Measurements from ENCODE around the gene ICE2.

ICE2 gene

DNA sequence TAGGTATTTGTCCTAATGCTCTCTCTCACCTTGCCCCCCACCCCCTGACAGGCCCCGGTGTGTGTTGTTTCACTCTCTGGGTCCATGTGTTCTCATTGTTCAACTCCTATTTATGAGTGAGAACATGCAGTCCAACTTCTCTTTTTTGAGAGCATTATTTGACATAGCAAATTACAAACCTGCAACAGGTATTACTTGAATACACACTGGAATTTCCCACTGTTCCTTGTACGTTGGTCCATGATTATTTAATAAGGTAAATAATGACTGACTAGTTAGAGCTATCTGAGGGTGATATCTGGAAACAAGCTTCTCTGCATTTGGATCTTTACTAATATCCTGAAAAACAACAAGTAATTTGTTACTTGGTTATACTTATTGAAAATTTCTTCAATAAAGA lies 24.1 kb downstream of the ICE2 start:
- Histone ChIP-seq H3K9me3 (no peaks in the 10 kb centered on the region), H3K4me3 (no peak overlapping the region), H3K36me3 (replicated peaks) (peaks cover 51% of the 10 kb centered on the region), H3K27me3 (ENCODE audit: low read depth) (no peaks in the 10 kb centered on the region), H3K4me1 (peaks cover 5% of the 10 kb centered on the region)
- no peak for DNase-seq (ENCODE audit: low spot score in 2 of 2)
- in situ Hi-C loops (cut with MboI; ENCODE audit: low sequenced_read_pairs), result no loop called here

DNA sequence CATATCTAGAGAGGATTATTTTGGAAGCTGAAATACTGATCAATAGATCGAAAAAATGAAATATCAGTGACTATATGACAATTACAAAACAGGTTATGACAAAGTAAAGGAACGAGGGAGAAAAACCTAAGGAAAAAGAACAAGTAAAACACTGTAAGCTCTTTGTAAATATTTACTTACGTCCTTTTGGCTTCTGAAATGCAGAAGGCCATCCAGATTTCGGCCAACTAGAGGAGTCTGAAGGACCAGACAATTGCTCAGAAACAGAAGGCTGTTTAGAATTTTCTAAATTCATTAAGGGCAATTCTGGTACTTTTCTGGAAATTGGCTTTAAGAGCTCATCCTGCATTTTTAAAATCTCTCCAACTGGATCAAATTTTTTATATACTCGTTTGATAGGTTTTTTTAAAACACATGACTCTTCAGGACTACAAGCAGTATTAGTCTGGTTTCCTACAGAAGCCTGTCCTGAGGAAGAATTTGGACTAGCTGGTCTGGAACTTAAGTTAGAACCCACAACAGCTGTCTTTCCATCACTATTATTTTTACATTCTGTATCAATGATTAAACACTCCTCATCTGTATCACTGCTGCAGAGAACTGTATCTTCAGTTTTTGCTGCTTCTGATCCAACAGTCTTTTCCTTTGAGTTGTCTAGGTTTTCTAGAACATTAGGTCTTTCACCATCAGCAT lies 30.1 kb downstream of the ICE2 start:
- in situ Hi-C loops (cut with MboI; ENCODE audit: low sequenced_read_pairs), result no loop called here
- H3K36me3 ChIP-seq (replicated peaks), result peaks cover 57% of the 10 kb centered on the region
- DNase-seq (ENCODE audit: low spot score in 2 of 2), result no peak

DNA sequence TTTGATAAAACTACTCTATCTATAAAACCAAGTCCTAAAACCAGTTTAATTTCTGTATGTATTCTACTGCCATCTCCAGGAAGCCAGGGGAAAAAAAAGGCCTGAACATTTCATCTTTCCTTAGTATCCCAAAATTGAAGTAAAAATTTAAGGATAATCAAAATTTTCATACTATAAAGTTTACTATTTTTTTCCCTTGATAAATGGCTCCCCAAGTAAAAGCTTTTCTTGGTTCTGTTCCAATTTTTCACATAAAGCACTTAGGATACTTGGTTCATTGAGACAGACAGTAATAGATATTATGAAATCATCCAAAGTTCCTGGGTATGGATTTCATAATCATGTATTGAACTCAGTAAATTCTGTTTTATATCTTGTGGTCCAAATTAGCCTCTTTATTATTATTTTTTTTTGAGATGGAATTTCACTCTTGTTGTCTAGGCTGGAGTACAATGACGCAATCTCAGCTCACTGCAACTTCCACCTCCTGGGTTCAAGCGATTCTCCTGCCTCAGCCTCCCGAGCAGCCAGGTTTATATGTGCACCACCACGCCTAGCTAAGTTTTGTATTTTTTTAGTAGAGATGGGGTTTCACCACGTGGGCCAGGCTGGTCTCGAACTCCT lies 34.5 kb downstream of the ICE2 start:
- H3K27me3 ChIP-seq (ENCODE audit: low read depth), result no peaks in the 10 kb centered on the region
- in situ Hi-C loops (cut with MboI; ENCODE audit: low sequenced_read_pairs), result loop anchor here (5.0 kb wide), 1 partner anchor 82 kb away; no protein-coding TSS in a partner anchor
- peaks cover 38% of the 10 kb centered on the region for H3K36me3 ChIP-seq (replicated peaks)
- no peaks in the 10 kb centered on the region for H3K9me3 ChIP-seq
- H3K4me1 ChIP-seq, result no peaks in the 10 kb centered on the region
- DNase-seq (ENCODE audit: low spot score in 2 of 2), result no peak
- H3K4me3 ChIP-seq, result no peak overlapping the region

More for the DNA sequence above, 30.1 kb downstream of the ICE2 start:
- Histone ChIP-seq H3K4me3 (no peak overlapping the region), H3K4me1 (no peaks in the 10 kb centered on the region), H3K27me3 (ENCODE audit: low read depth) (no peaks in the 10 kb centered on the region), H3K9me3 (no peaks in the 10 kb centered on the region)

GRCh38 chr15:60442763-60443162 lies 36.2 kb downstream of the ICE2 start:
- Histone ChIP-seq H3K36me3 (replicated peaks) (peaks cover 26% of the 10 kb centered on the region), H3K9me3 (no peaks in the 10 kb centered on the region), H3K4me1 (no peaks in the 10 kb centered on the region), H3K27me3 (ENCODE audit: low read depth) (no peaks in the 10 kb centered on the region), H3K4me3 (no peak overlapping the region)
- DNase-seq (ENCODE audit: low spot score in 2 of 2), result no peak
- in situ Hi-C loops (cut with MboI; ENCODE audit: low sequenced_read_pairs), result loop anchor here (5.0 kb wide), 1 partner anchor 80 kb away; no protein-coding TSS in a partner anchor

DNA sequence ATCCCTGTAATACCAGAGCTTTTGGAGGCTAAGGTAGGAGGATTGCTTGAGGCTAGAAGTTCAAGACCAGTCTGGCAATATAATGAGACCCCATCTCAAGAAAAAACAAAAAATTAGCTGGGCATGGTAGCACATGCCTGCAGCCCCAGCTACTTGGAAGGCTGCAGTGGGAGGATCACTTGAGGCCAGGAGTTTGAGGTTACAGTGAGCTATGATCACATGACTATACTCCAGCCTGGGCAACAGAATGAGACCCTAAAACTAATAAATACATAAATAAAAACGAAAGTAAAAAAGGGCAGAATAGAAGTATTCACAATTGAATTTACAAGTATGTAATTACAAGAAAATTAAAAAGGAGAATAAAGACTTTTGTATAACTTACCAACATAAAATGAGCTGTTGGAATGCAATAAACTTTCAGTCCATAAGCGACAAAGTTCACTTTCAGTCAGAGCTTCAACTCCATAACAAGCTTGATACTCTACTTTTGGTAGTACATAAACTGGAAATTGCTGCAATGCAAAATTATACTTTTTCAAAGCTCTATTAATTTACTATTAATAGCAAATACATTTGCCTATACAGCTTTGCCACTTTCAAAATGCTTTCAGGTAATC lies 36.8 kb downstream of the ICE2 start:
- no peak for DNase-seq (ENCODE audit: low spot score in 2 of 2)
- no peak overlapping the region for H3K4me3 ChIP-seq
- H3K9me3 ChIP-seq, result no peaks in the 10 kb centered on the region
- no peaks in the 10 kb centered on the region for H3K27me3 ChIP-seq (ENCODE audit: low read depth)
- no peaks in the 10 kb centered on the region for H3K4me1 ChIP-seq
- in situ Hi-C loops (cut with MboI; ENCODE audit: low sequenced_read_pairs), result loop anchor here (5.0 kb wide), 1 partner anchor 80 kb away; no protein-coding TSS in a partner anchor
- H3K36me3 ChIP-seq (replicated peaks), result peaks cover 20% of the 10 kb centered on the region

GRCh38 chr15:60441331-60441730 lies 37.6 kb downstream of the ICE2 start:
- H3K9me3 ChIP-seq, result no peaks in the 10 kb centered on the region
- H3K27me3 ChIP-seq (ENCODE audit: low read depth), result no peaks in the 10 kb centered on the region
- H3K4me1 ChIP-seq, result no peaks in the 10 kb centered on the region
- H3K4me3 ChIP-seq, result no peak overlapping the region
- H3K36me3 ChIP-seq (replicated peaks), result peaks cover 19% of the 10 kb centered on the region
- in situ Hi-C loops (cut with MboI; ENCODE audit: low sequenced_read_pairs), result loop anchor here (5.0 kb wide), 1 partner anchor 79 kb away; no protein-coding TSS in a partner anchor
- no peak for DNase-seq (ENCODE audit: low spot score in 2 of 2)

DNA sequence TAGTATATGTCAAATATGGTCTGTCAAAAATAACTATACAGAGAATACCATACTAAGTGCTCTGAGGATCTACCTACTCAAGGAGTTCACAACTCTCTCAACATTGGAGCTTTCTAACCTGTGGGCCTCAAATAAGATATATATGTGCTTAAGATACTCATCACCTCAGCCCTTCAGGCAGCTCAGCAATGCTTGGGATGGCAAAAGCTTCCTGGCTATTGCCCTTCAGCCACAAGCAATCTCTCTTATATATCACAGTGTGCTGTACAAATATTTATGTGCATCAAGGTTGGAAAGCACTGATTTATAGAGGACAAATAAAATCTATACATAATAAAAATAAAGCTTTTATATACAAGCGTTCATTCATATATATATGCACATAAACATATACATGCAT lies 40.3 kb downstream of the ICE2 start:
- no peak for DNase-seq (ENCODE audit: low spot score in 2 of 2)
- H3K9me3 ChIP-seq, result no peaks in the 10 kb centered on the region
- peaks cover 23% of the 10 kb centered on the region for H3K36me3 ChIP-seq (replicated peaks)
- H3K27me3 ChIP-seq (ENCODE audit: low read depth), result no peaks in the 10 kb centered on the region
- H3K4me1 ChIP-seq, result no peaks in the 10 kb centered on the region
- no peak overlapping the region for H3K4me3 ChIP-seq
- in situ Hi-C loops (cut with MboI; ENCODE audit: low sequenced_read_pairs), result no loop called here

- H3K36me3 ChIP-seq (replicated peaks), result peaks cover 10% of the 10 kb centered on the region
- in situ Hi-C loops (cut with MboI; ENCODE audit: low sequenced_read_pairs), result no loop called here
Measured at GRCh38 chr15:60428935-60429334, 50.0 kb downstream of the ICE2 start.

DNA sequence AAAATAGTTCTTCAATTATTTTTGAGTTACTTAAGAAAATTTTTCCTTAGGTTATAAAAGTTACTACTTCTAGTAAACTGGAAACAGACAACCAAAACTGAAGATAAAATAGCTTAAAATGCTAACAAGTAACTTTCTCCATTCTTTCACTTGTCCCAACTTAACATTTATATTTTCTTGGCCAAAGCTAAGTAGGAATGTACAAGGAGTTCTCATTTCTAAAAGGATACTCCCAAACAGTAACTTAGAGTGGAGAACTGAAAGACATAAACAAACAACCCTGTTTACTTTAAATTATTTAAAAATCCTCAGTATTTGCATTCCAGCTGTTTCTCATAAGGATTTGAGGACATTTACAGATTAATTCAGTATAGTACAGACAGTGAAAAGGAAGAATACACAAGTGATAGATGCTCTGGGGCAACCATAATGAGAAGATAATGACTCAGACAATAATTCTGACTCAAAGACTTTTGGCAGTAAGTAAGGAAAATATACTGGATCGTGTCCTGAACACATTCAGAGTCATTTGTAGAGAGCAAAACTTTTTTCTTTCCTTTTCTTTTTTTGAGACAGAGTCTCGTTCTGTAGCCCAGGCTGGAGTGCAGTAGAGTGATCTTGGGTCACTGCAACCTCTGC lies 52.0 kb downstream of the ICE2 start:
- H3K36me3 ChIP-seq (replicated peaks), result peaks cover 17% of the 10 kb centered on the region
- no peaks in the 10 kb centered on the region for H3K27me3 ChIP-seq (ENCODE audit: low read depth)
- DNase-seq (ENCODE audit: low spot score in 2 of 2), result no peak
- in situ Hi-C loops (cut with MboI; ENCODE audit: low sequenced_read_pairs), result no loop called here
- no peaks in the 10 kb centered on the region for H3K9me3 ChIP-seq
- H3K4me1 ChIP-seq, result peaks cover 4% of the 10 kb centered on the region; the same call in 1 of the 2 replicates
- no peak overlapping the region for H3K4me3 ChIP-seq

More at GRCh38 chr15:60428935-60429334, 50.0 kb downstream of the ICE2 start:
- no peaks in the 10 kb centered on the region for H3K27me3 ChIP-seq (ENCODE audit: low read depth)
- no peaks in the 10 kb centered on the region for H3K4me1 ChIP-seq
- no peak overlapping the region for H3K4me3 ChIP-seq
- DNase-seq (ENCODE audit: low spot score in 2 of 2), result no peak
- H3K9me3 ChIP-seq, result no peaks in the 10 kb centered on the region

DNA sequence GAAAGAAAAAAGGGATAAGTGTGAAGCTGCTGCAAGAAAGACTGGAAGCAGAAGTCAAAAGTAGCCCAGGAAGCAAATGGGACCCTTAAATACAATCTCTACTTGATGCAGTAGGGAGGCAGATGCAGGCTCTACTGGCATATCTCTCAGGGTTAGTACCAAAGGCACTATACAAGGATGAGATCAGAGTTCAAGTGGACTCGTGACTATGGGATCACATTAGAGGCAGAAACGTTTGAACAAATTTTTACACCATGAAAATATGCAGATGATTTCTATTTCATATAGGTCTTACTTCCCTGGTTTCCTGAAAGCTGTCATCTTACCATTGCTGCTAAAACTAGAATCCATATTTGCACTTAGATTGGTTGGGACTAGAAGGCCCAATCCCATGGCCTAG lies 53.5 kb downstream of the ICE2 start:
- Histone ChIP-seq H3K27me3 (ENCODE audit: low read depth) (no peaks in the 10 kb centered on the region), H3K4me3 (no peak overlapping the region), H3K9me3 (no peaks in the 10 kb centered on the region), H3K36me3 (replicated peaks) (peaks cover 10% of the 10 kb centered on the region; the same call in 1 of the 2 replicates), H3K4me1 (peaks cover 4% of the 10 kb centered on the region; the same call in 1 of the 2 replicates)
- no peak for DNase-seq (ENCODE audit: low spot score in 2 of 2)
- in situ Hi-C loops (cut with MboI; ENCODE audit: low sequenced_read_pairs), result no loop called here

DNA sequence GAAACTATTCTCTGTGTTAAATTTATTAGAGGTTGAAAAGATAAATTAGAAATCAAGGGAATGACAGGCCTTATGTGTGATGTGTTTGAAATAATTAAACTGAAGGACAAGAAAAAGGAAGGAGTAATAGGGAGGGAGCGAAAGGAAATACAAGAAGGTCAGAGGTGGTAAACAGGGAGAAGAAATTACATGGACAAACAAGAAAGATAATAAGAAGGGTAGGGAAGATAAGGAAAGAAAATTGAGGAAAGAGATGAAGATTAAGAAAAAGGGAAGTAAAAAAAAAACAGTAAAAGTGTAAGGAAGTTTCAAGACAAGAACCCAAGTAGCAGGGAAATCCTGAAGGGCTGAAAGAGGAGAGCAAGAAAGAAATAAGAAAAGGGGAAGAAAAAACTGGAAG lies 54.9 kb downstream of the ICE2 start:
- in situ Hi-C loops (cut with MboI; ENCODE audit: low sequenced_read_pairs), result no loop called here
- Histone ChIP-seq H3K9me3 (no peaks in the 10 kb centered on the region), H3K4me1 (peaks cover 4% of the 10 kb centered on the region; the same call in 1 of the 2 replicates), H3K36me3 (replicated peaks) (peaks cover 10% of the 10 kb centered on the region; the same call in 1 of the 2 replicates), H3K27me3 (ENCODE audit: low read depth) (no peaks in the 10 kb centered on the region), H3K4me3 (no peak overlapping the region)
- no peak for DNase-seq (ENCODE audit: low spot score in 2 of 2)

GRCh38 chr15:60423537-60423936 lies 55.4 kb downstream of the ICE2 start:
- peak; percentile 53 to 70 for DNase-seq (ENCODE audit: low spot score in 2 of 2)
- in situ Hi-C loops (cut with MboI; ENCODE audit: low sequenced_read_pairs), result no loop called here
- Histone ChIP-seq H3K9me3 (no peaks in the 10 kb centered on the region), H3K4me3 (no peak overlapping the region), H3K4me1 (peaks cover 4% of the 10 kb centered on the region; the same call in 1 of the 2 replicates), H3K27me3 (ENCODE audit: low read depth) (no peaks in the 10 kb centered on the region), H3K36me3 (replicated peaks) (peaks cover 10% of the 10 kb centered on the region; the same call in 1 of the 2 replicates)

GRCh38 chr15:60421544-60421943 lies 57.4 kb downstream of the ICE2 start:
- in situ Hi-C loops (cut with MboI; ENCODE audit: low sequenced_read_pairs), result no loop called here

More at GRCh38 chr15:60421544-60421943, 57.4 kb downstream of the ICE2 start:
- Histone ChIP-seq H3K4me1 (peaks cover 4% of the 10 kb centered on the region; the same call in 1 of the 2 replicates), H3K4me3 (no peak overlapping the region), H3K27me3 (ENCODE audit: low read depth) (no peaks in the 10 kb centered on the region), H3K9me3 (no peaks in the 10 kb centered on the region), H3K36me3 (replicated peaks) (peaks cover 7% of the 10 kb centered on the region; the same call in 1 of the 2 replicates)
- DNase-seq (ENCODE audit: low spot score in 2 of 2), result no peak

Data from HAP-1 (cell line).